ENCODE measurements around the gene GALNT18. TPM values are rescaled to one million over a fixed set of nuclear protein-coding genes. Genes with fewer than 3 reads are reported as not detected.

The GALNT18 gene
- total RNA-seq, 1 donor from 2014 or later = 24.4 TPM

- Histone ChIP-seq H3K4me1 (peaks cover 72% of the 10 kb centered on the region), H3K36me3 (no peaks in the 10 kb centered on the region), H3K9me3 (replicated peaks) (no peaks in the 10 kb centered on the region), H3K27ac (replicated peaks) (peak overlapping the region; percentile 62), H3K27me3 (ENCODE audit: low read depth) (no peaks in the 10 kb centered on the region), H3K4me3 (no peak overlapping the region)
- intact Hi-C loops (cut with micrococcal nuclease) = no loop called here
- TF ChIP-seq CTCF (IDR thresholded peaks at IDR 0.05; ENCODE audit: borderline replicate concordance) = no peak
- DNase-seq = no peak
Measured at GRCh38 chr11:11558826-11559225, 63.0 kb downstream of the GALNT18 start.

DNA sequence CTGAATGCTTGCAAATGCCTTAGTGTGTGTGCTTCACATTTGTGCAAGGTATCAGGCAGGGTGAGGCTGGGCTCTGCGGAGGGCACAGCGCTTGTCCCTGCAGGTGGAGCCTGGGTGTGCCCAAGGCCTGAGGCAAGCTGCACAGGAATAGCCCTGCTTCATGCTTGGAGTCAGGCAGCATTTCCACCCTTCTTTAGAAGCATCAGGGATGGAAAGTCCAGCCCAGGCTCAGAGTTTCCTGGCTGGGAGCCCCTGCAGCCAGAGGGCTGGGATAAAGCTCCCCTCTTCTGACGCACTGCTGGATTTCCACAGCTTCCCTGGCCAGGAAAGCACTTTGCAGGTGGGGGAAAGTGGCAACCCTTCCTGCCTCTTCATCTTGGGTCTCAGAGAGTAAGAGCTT, 63.4 kb downstream of the GALNT18 start:
- Histone ChIP-seq H3K9me3 (replicated peaks) (no peaks in the 10 kb centered on the region), H3K4me3 (no peak overlapping the region), H3K27me3 (ENCODE audit: low read depth) (no peaks in the 10 kb centered on the region), H3K27ac (replicated peaks) (peak overlapping the region; percentile 62), H3K4me1 (peaks cover 72% of the 10 kb centered on the region), H3K36me3 (no peaks in the 10 kb centered on the region)
- peak; percentile 12 for TF ChIP-seq CTCF (IDR thresholded peaks at IDR 0.05; ENCODE audit: borderline replicate concordance)
- intact Hi-C loops (cut with micrococcal nuclease) = no loop called here
- DNase-seq = no peak

DNA sequence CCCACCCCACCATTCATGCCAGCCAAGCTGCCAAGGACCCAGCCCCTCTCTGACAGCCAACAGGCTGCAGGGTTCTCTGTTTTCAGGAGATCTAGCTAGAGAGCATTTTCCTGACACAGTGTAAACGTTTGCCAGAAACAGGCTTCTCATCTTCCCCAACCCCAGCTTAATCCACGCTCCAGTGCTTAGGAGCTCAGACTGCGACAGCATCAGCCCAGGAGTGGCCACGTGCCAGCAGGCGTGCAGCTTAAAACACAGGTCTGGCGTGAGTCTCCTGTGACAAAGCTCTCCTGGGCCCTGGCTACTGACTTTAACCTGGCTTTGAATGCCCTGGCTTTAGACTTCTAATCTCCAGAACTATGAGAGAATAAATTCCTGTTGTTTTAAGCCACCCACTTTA, 66.6 kb downstream of the GALNT18 start:
- no peaks in the 10 kb centered on the region for H3K36me3 ChIP-seq
- no peak overlapping the region for H3K4me3 ChIP-seq
- peaks cover 67% of the 10 kb centered on the region for H3K4me1 ChIP-seq
- intact Hi-C loops (cut with micrococcal nuclease) = no loop called here
- DNase-seq = peak; percentile 65
- peak overlapping the region; percentile 43 for H3K27ac ChIP-seq (replicated peaks)
- TF ChIP-seq CTCF (IDR thresholded peaks at IDR 0.05; ENCODE audit: borderline replicate concordance) = no peak
- no peaks in the 10 kb centered on the region for H3K27me3 ChIP-seq (ENCODE audit: low read depth)
- no peaks in the 10 kb centered on the region for H3K9me3 ChIP-seq (replicated peaks)

- H3K4me1 ChIP-seq = peaks cover 76% of the 10 kb centered on the region
- intact Hi-C loops (cut with micrococcal nuclease) = no loop called here
- H3K27ac ChIP-seq (replicated peaks) = no peak overlapping the region
- peak; percentile 36 for DNase-seq
- H3K4me3 ChIP-seq = no peak overlapping the region
- H3K36me3 ChIP-seq = no peaks in the 10 kb centered on the region
- no peaks in the 10 kb centered on the region for H3K27me3 ChIP-seq (ENCODE audit: low read depth)
- no peaks in the 10 kb centered on the region for H3K9me3 ChIP-seq (replicated peaks)
- no peak for TF ChIP-seq CTCF (IDR thresholded peaks at IDR 0.05; ENCODE audit: borderline replicate concordance)
Measured at GRCh38 chr11:11553573-11553972, 68.2 kb downstream of the GALNT18 start.

GRCh38 chr11:11552529-11553087, 69.2 kb downstream of the GALNT18 start:
- H3K9me3 ChIP-seq (replicated peaks) = no peaks in the 10 kb centered on the region
- no peak for DNase-seq
- H3K36me3 ChIP-seq = no peaks in the 10 kb centered on the region
- H3K4me1 ChIP-seq = peaks cover 76% of the 10 kb centered on the region
- H3K27ac ChIP-seq (replicated peaks) = no peak overlapping the region
- no peaks in the 10 kb centered on the region for H3K27me3 ChIP-seq (ENCODE audit: low read depth)
- no peak overlapping the region for H3K4me3 ChIP-seq
- no peak for TF ChIP-seq CTCF (IDR thresholded peaks at IDR 0.05; ENCODE audit: borderline replicate concordance)
- intact Hi-C loops (cut with micrococcal nuclease) = no loop called here
